ENCODE measurements around the gene PKP4.
"Not testable (repeated sequence)": the region's sequence is repeated elsewhere in the genome, so short reads cannot be mapped to it uniquely, and the experiment has no call there.

PKP4 gene, protein sequence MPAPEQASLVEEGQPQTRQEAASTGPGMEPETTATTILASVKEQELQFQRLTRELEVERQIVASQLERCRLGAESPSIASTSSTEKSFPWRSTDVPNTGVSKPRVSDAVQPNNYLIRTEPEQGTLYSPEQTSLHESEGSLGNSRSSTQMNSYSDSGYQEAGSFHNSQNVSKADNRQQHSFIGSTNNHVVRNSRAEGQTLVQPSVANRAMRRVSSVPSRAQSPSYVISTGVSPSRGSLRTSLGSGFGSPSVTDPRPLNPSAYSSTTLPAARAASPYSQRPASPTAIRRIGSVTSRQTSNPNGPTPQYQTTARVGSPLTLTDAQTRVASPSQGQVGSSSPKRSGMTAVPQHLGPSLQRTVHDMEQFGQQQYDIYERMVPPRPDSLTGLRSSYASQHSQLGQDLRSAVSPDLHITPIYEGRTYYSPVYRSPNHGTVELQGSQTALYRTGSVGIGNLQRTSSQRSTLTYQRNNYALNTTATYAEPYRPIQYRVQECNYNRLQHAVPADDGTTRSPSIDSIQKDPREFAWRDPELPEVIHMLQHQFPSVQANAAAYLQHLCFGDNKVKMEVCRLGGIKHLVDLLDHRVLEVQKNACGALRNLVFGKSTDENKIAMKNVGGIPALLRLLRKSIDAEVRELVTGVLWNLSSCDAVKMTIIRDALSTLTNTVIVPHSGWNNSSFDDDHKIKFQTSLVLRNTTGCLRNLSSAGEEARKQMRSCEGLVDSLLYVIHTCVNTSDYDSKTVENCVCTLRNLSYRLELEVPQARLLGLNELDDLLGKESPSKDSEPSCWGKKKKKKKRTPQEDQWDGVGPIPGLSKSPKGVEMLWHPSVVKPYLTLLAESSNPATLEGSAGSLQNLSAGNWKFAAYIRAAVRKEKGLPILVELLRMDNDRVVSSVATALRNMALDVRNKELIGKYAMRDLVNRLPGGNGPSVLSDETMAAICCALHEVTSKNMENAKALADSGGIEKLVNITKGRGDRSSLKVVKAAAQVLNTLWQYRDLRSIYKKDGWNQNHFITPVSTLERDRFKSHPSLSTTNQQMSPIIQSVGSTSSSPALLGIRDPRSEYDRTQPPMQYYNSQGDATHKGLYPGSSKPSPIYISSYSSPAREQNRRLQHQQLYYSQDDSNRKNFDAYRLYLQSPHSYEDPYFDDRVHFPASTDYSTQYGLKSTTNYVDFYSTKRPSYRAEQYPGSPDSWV

DNA sequence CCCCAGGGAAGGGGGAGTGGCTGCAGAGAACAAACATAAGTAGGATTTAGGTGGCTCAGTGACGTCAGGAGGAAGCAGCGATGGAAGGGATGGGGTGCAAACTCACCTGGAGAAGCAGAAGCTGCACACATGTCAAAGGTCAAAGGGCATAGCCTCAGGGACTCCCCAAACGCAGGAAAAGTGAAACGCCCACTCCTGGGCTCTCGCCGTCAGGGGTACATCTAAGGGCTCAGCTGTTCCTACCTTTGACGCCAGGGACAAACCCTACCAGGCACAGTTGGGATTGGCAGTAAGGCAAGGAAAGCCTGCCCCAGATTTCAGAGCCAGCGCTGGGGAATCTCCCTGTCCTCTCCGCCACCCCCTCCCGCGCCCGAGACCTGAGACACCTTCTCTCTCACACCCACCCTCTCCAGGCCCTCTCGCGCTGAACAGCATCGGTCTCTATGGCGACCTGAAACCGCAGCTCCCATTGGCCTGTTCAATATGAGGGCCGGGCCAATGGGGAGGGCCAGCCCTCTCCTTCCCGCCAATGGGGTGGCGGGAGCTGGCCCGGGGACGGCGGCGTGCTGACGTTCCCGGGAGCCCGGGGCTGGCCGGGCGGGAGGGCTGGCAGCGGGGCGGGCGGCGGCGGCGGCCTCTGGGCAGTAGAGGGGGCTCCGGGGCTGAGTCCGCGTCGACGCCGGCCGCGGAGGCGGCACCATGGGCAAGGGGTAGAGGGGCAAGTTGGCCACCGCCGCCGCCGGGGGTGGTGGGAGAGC, at the start of gene PKP4, which contains the start of gene CCDC148:
PKP4 (plus strand) TSS at position 644 of the 758 bp plus-strand sequence. CDS start 76,233 bp downstream, outside the sequence.
CCDC148 (minus strand) TSS at position 445 of the 758 bp plus-strand sequence; CDS start at position 131, 314 bp downstream.
- DNase-seq: peak; percentile 95

DNA sequence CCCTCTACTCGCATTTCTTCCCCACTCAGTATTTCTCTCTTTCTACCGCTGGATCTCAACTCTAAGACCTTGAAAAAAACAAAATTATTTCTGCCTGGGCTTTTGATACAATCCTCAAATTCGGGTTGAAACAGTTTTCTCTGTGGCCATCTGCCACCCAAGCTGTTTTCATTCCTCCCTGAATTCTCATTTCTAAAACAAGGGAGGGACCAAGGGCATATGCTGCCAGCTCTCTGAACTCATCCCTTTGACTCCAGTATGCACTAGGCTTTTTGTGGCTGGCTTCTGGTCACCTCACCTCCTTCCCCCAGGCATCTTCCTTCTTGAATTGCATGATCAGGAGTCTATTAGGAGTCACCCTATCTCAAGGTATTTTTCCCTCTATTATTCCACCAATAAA, 49.7 kb upstream of the PKP4 start:
- no peak for DNase-seq

DNA sequence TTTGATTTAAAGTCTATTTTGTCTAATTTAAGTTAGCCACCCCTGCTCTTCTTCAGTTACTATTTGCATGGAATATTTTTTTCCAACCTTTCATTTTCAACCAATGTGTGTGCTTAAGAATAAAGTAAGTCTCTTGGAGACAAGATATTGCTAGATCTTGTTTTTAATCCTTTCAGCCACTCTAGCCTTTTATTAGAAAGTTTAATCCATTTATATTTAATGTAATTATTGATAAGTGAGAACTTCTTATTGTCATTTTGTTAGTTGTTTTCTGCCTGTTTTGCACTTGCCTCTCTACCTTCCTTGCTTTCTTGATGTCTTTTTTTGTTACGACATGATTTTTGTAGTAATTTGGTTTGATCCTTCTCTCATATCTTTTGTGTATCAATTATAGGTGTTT, 46.6 kb upstream of the PKP4 start:
- DNase-seq: no peak

- no peak for DNase-seq
Observed at GRCh38 chr2:158411748-158412147, 45.0 kb upstream of the PKP4 start.

DNA sequence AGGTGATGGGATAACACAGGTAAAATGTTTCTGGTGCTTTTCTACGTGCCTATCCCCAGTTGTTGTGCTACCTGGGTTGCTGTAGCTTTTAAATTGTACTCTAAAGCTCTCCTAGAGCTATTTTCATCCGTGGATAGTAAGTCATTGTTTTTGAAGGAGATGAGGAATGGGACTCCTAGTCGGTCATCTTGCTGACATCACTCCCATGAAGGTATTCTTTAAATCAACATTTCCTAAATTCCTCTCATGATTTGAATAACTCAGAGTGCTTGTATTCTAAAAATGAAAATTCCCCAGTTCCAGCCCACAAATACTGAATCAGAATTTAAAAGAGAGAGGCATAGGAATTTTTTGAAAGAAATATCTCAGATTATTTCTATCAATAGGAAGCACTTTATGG, 44.5 kb upstream of the PKP4 start:
- no peak for DNase-seq

DNA sequence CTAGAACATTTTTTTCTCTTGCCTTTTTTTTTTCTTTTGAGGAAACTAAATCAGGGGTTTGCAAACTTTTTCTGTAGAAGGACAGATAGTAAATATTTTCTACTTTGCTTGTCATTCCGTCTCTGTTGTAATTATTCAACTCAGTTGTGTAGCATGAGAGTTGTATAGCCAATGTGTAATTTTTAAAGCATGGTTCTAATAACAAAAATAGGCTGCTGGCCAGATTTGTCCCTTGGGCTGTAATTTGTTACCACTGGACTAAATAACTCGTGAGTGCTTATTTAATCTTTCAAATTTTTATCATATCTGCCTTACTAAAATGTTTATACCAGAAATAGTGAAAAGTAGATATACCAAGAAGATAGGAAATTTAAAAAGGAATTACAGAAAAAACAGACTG, 43.2 kb upstream of the PKP4 start:
- DNase-seq: no peak

GRCh38 chr2:158414538-158414937, 42.2 kb upstream of the PKP4 start:
- no peak for DNase-seq

GRCh38 chr2:158432117-158432516, 24.6 kb upstream of the PKP4 start:
- DNase-seq: no peak

GRCh38 chr2:158433716-158434115, 23.0 kb upstream of the PKP4 start:
- DNase-seq: not testable (repeated sequence)

- DNase-seq: not testable (repeated sequence)
Observed at GRCh38 chr2:158439062-158439461, 17.7 kb upstream of the PKP4 start.

DNA sequence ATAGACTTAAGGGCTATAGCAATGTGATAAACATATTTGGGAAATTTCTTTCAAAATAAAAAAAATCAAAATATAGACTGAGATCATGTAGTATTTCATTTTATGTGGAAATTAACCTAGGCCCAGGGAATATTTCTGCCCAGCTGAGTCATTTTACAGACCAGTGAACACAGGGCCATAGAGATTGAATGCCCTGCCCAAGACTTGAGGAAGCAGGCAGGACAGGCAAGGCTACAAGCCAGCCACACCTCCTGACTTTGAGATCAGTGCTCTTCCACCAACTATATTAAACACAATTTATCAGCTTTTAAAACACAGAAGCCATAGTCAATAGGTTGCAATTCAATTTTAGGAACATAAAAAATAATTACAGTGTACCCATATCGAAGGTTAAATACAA, 13.1 kb upstream of the PKP4 start:
- no peak for DNase-seq

DNA sequence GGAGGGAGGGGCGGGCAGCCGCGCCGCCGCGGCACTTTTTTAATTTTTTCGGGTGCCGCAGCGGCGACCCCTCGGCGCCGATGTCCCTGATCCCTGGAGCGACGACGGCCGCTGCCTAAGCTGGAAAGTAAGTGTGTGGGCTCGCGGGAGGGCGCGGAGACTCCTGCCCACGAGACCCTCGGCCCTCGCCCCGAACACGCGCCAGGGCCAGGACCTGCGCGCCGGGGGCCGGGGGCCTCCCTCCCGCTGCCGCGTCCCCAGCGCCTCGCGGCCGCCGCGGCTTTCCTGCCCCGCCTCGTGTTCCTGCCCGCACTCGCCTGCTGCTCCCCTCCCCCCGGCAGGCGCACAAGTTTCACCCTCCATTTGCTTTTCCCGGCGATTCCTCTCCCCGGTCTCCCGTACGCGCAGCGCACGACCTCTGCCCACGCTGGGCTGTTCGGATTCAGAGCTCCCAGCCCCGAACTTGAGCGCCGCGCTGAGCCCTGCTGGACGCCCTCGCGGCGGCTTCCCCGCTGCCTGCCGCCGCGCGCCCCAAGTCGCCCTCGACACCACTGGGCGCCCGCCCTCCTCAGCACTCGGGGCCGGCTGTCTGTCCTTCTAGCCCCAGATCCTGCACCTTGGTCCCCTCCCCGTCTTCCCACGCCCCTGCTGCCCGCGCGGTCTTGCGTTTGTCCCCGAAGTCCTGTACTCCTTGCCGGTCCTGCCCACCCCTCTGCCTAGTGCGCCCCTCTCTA, 507 bp downstream of the PKP4 start:
- DNase-seq: peak; percentile 47

GRCh38 chr2:158457826-158458616, 1.3 kb downstream of the PKP4 start:
- peak; percentile 58 for DNase-seq

DNA sequence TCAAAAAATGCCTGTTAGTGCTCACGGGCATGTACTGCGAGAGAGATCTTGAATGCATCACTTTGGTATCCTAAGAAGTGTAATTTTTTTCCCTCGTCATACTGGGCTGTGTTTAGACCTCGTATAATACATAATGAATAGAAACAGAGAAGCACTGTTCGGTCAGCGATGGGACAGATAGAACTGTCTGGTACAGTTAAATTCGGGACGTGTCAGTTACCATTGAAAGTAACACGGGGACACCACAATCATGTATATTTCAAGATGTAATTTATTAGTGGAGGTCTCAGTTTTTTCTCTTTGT, 1.8 kb downstream of the PKP4 start:
- DNase-seq: no peak

- no peak for DNase-seq
Observed at GRCh38 chr2:158459161-158460003, 2.6 kb downstream of the PKP4 start.

GRCh38 chr2:158460632-158461297, 4.0 kb downstream of the PKP4 start:
- DNase-seq: no peak

DNA sequence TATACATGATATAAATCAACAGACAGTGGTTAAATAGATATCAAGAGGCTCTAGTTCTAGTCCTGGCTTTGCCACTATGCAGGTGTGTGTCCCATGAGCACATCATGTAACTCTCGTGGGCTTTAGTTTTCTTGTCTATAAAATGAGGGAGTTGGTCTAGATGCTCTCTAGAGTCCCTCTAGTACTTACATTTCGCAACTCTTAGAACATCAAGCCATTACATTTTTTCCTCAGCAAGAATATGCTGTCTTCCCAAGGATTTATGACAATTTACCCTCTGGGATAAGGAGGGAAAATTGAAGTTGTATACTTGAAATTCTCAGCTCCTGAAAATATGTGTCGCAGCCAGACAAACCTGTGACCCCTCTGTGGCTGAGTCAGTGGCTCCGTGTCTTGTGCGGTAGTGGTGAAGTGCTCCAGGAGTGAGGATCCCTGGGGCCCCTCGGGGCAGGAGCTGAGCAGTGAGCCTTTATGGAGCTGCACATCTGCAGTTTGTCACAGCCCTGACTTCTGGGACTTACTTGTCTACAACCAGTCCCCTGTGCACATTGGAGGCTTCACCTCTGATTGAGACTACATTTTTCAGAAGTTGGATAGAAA, 6.8 kb downstream of the PKP4 start:
- no peak for DNase-seq

- no peak for DNase-seq
Observed at GRCh38 chr2:158464426-158465281, 7.9 kb downstream of the PKP4 start.

All from DMS79 (cell line).